Calu3 (cell line): Measurements from ENCODE around the gene TMC8. TPM values are rescaled to one million over a fixed set of nuclear protein-coding genes. Genes with fewer than 3 reads are reported as not detected.
"Not testable (repeated sequence)": the region's sequence is repeated elsewhere in the genome, so short reads cannot be mapped to it uniquely, and the experiment has no call there.

Experiments
- Bru-seq: library from RNA; stranded (reverse); fragments of 400-500 nt; gene quantifications from one replicate; lab custom pipeline; 2021; lab: Mats Ljungman, UMichigan
- BruChase-seq, 2 experiments: library from RNA; stranded (reverse); fragments of 400-500 nt; gene quantifications; one replicate each; lab custom pipeline; 2021; lab: Mats Ljungman, UMichigan
- BruUV-seq: library from RNA; stranded (reverse); fragments of 400-500 nt; replicated peaks from 2 replicates; lab custom pipeline; 2021; lab: Mats Ljungman, UMichigan
- CTCF ChIA-PET: fragments of 300-600 bp; sonication (Branson Sonifier 250); formaldehyde crosslinking; loops from one replicate; lab custom pipeline; 2022; ENCODE audit warnings: antibody characterized with exemption; lab: Charles Lee
- DNase-seq: peaks from one replicate; pipeline ENCODE4 v3.0.0; 2022
- H3K27ac Mint-ChIP-seq: one replicate; pipeline ENCODE4 v1.8.0; 2022; ENCODE audit warnings: mixed read lengths; ENCODE audit not compliant: unreplicated experiment
- H3K27me3 Mint-ChIP-seq: one replicate; pipeline ENCODE4 v1.8.0; 2022; ENCODE audit warnings: mixed read lengths; ENCODE audit not compliant: unreplicated experiment
- H3K36me3 Mint-ChIP-seq: one replicate; pipeline ENCODE4 v1.8.0; 2022; ENCODE audit warnings: mild to moderate bottlenecking, moderate library complexity, mixed read lengths; ENCODE audit not compliant: insufficient read depth, unreplicated experiment
- H3K4me1 Mint-ChIP-seq: one replicate; pipeline ENCODE4 v1.8.0; 2022; ENCODE audit warnings: mild to moderate bottlenecking, low read depth, mixed read lengths; ENCODE audit not compliant: unreplicated experiment
- H3K4me3 Mint-ChIP-seq: one replicate; pipeline ENCODE4 v1.8.0; 2022; ENCODE audit warnings: mild to moderate bottlenecking, low read depth, moderate library complexity, mixed read lengths; ENCODE audit not compliant: unreplicated experiment
- H3K9me3 Mint-ChIP-seq: one replicate; pipeline ENCODE4 v1.8.0; 2022; ENCODE audit warnings: low read depth, mixed read lengths; ENCODE audit not compliant: unreplicated experiment
- CTCF ChIP-seq: fragments of 200-600 bp; IDR thresholded peaks from one replicate; pipeline ENCODE4 v1.8.0; 2022; ENCODE audit warnings: antibody characterized with exemption; ENCODE audit not compliant: unreplicated experiment
- intact Hi-C: fragments of 100-400 bp; cut with micrococcal nuclease; formaldehyde crosslinking; loops from one replicate; pipeline ENCODE4 v1.10.0; 2022; ENCODE audit not compliant: unreplicated experiment
- long read RNA-seq: library from polyadenylated mRNA; stranded (forward); transcript quantifications from one replicate; pipeline ENCODE4 v2.0.0, GENCODE V29; 2022
- total RNA-seq: library from RNA; stranded (reverse); gene quantifications from 2 replicates; pipeline ENCODE4 v1.2.3, GENCODE V29; 2022

Gene TMC8, protein sequence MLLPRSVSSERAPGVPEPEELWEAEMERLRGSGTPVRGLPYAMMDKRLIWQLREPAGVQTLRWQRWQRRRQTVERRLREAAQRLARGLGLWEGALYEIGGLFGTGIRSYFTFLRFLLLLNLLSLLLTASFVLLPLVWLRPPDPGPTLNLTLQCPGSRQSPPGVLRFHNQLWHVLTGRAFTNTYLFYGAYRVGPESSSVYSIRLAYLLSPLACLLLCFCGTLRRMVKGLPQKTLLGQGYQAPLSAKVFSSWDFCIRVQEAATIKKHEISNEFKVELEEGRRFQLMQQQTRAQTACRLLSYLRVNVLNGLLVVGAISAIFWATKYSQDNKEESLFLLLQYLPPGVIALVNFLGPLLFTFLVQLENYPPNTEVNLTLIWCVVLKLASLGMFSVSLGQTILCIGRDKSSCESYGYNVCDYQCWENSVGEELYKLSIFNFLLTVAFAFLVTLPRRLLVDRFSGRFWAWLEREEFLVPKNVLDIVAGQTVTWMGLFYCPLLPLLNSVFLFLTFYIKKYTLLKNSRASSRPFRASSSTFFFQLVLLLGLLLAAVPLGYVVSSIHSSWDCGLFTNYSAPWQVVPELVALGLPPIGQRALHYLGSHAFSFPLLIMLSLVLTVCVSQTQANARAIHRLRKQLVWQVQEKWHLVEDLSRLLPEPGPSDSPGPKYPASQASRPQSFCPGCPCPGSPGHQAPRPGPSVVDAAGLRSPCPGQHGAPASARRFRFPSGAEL
- total RNA-seq: 1.1 and 2.1 TPM in 2 replicates
- Bru-seq, nascent RNA: percentile 18 among the genes with signal in this experiment
- percentile 21 among the genes with signal in this experiment for BruChase-seq, experiment 1, labeled RNA remaining after a 6-hour chase
- percentile 17 among the genes with signal in this experiment for BruChase-seq, experiment 2, labeled RNA remaining after a 2-hour chase
- long read RNA-seq, partial matches to known transcripts: 1 of 3 reads
- long read RNA-seq, other reads (novel, unspliced or antisense): 2 of 3 reads

DNA sequence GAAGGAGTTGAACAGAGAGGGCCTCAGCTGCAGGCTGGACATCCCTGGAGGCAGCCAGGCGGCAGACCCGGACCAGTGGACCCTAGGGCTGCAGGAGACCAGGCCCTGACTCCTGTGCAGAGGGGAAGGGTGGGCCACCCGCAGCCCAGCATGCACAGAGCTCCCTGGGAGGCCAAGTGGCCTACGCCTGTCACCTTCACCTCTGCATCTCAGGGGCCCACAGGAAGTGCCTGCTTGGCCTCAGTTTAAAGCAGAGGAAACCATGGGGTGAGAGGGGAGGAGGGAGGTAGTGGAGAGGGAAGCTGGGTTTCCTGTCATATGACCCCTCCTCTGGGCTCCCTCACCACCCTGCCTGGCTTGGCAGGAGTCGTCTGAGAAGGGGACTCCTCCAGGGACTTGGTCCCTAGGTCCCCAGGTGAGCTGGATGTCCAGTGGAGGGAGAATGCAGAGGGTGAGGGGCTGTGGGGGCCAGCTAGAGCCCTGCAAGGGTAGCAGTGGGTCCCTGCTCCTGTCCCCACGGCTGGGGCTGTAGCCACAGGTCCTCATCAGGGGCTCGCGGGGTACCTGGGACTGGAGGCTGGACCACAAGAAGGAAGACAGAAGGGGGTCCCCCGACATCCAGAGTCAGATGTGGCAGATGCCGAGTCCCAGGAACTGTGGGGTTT lies at the start of gene TMC8:
Gene TMC8, plus strand, starts transcription at position 335 of the 665 bp plus-strand sequence. CDS start 818 bp downstream, outside the sequence.
- BruUV-seq: no TSS peak
- peak within 1 kb of the TSS; percentile 88 for H3K4me3 Mint-ChIP-seq
- CTCF ChIA-PET: no interaction called here
- no peaks in the 10 kb centered on the region for H3K27me3 Mint-ChIP-seq
- peaks cover 51% of the 10 kb centered on the region for H3K36me3 Mint-ChIP-seq
- TF ChIP-seq CTCF: no peak
- intact Hi-C loops: no loop called here
- no peak for DNase-seq
- peaks cover 37% of the 10 kb centered on the region for H3K4me1 Mint-ChIP-seq
- peak within 1 kb of the TSS; percentile 87 for H3K27ac Mint-ChIP-seq
- H3K9me3 Mint-ChIP-seq: no peaks in the 10 kb centered on the region

- intact Hi-C loops: no loop called here
- Mint-ChIP-seq H3K9me3 (no peaks in the 10 kb centered on the region), H3K4me3 (no peak overlapping the region), H3K27ac (no peak overlapping the region), H3K27me3 (no peaks in the 10 kb centered on the region), H3K36me3 (peaks cover 3% of the 10 kb centered on the region), H3K4me1 (peaks cover 8% of the 10 kb centered on the region)
- no peak for DNase-seq
- CTCF ChIA-PET: no interaction called here
- no TSS peak for BruUV-seq
- TF ChIP-seq CTCF: no peak
Measured at GRCh38 chr17:78081551-78081950, 49.0 kb upstream of the TMC8 start.

DNA sequence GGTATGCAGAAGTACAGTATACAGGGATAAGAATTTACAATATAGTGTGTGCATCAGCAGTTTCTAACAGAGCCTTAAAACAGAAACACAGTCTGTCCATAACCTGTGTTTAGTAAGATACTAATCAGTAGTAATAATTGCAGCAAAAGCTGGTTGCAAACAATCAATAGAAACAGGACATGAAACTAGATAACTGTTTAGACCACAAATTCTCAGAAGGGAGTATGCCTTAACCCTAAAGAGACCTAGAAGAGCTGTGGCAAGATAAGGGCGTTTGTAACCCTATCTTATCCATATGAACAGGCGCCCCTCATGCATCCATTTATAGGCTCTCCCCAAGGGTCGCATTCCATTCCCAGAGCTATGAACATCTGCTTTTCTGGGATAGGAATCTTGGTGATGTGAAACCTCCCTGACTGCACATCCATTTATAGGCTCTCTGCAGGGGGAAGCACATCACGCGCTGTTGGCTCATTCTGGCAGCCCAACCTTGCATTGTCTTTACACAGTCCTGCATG lies 48.2 kb upstream of the TMC8 start:
- intact Hi-C loops, CTCF ChIA-PET, H3K4me3 Mint-ChIP-seq, BruUV-seq, H3K9me3 Mint-ChIP-seq, H3K36me3 Mint-ChIP-seq, DNase-seq, H3K27me3 Mint-ChIP-seq, H3K4me1 Mint-ChIP-seq, H3K27ac Mint-ChIP-seq: not testable (repeated sequence)

- H3K9me3 Mint-ChIP-seq: no peaks in the 10 kb centered on the region
- H3K27ac Mint-ChIP-seq: no peak overlapping the region
- H3K4me1 Mint-ChIP-seq: no peaks in the 10 kb centered on the region
- CTCF ChIA-PET: no interaction called here
- no TSS peak for BruUV-seq
- peaks cover 6% of the 10 kb centered on the region for H3K36me3 Mint-ChIP-seq
- intact Hi-C loops: no loop called here
- TF ChIP-seq CTCF: no peak
- no peak overlapping the region for H3K4me3 Mint-ChIP-seq
- H3K27me3 Mint-ChIP-seq: no peaks in the 10 kb centered on the region
- DNase-seq: no peak
Measured at GRCh38 chr17:78082988-78083387, 47.6 kb upstream of the TMC8 start.
